Measurements from ENCODE around the gene TRIM44. TPM values are rescaled to one million over a fixed set of nuclear protein-coding genes. Genes with fewer than 3 reads are reported as not detected.

The TRIM44 gene
- total RNA-seq, 1 donor from 2014 or later = 86.6 TPM

DNA sequence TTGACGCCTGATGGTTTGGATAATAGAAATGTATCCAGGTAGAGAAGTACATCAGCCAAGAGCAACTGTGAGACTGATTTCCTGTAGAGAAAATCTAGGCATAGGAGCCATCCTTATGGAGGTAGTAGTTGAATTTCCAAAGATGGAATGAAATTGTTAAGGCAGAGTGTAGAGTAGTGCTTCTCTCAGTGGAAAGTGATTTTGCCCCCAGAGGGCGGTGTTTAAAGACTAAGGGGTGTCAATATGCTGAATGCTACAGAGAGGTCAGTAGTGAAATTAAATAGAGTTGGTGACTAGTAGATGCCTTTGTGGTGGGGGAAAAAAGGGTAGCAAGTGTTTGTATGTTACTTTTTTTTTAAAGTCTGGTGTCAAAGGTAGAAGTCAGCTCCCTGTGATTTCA lies 54.5 kb downstream of the TRIM44 start:
- Mint-ChIP-seq H3K9me3 (no peaks in the 10 kb centered on the region), H3K4me1 (no peaks in the 10 kb centered on the region), H3K4me3 (no peak overlapping the region), H3K27me3 (ENCODE audit: low read depth) (no peaks in the 10 kb centered on the region), H3K27ac (no peak overlapping the region), H3K36me3 (no peaks in the 10 kb centered on the region)
- no peak for DNase-seq (ENCODE audit: low spot score in 2 of 2, unreplicated experiment in 2 of 2)
- no peak for TF ChIP-seq CTCF (IDR thresholded peaks at IDR 0.05; ENCODE audit: unreplicated experiment)

- no peaks in the 10 kb centered on the region for H3K36me3 Mint-ChIP-seq
- H3K9me3 Mint-ChIP-seq = no peaks in the 10 kb centered on the region
- no peak for TF ChIP-seq CTCF (IDR thresholded peaks at IDR 0.05; ENCODE audit: unreplicated experiment)
- no peaks in the 10 kb centered on the region for H3K4me1 Mint-ChIP-seq
- no peak for DNase-seq (ENCODE audit: low spot score in 2 of 2, unreplicated experiment in 2 of 2)
- H3K27ac Mint-ChIP-seq = no peak overlapping the region
- H3K4me3 Mint-ChIP-seq = no peak overlapping the region
- no peaks in the 10 kb centered on the region for H3K27me3 Mint-ChIP-seq (ENCODE audit: low read depth)
These were observed 54.9 kb downstream of the TRIM44 start for GRCh38 chr11:35717520-35717919.

- no peak for TF ChIP-seq CTCF (IDR thresholded peaks at IDR 0.05; ENCODE audit: unreplicated experiment)
- Mint-ChIP-seq H3K27ac (no peak overlapping the region), H3K27me3 (ENCODE audit: low read depth) (no peaks in the 10 kb centered on the region), H3K9me3 (no peaks in the 10 kb centered on the region), H3K36me3 (peaks cover 12% of the 10 kb centered on the region), H3K4me3 (no peak overlapping the region), H3K4me1 (no peaks in the 10 kb centered on the region)
- no peak for DNase-seq (ENCODE audit: low spot score in 2 of 2, unreplicated experiment in 2 of 2)
These were observed 59.2 kb downstream of the TRIM44 start for GRCh38 chr11:35721651-35722282.

- Mint-ChIP-seq H3K4me3 (no peak overlapping the region), H3K9me3 (no peaks in the 10 kb centered on the region), H3K4me1 (no peaks in the 10 kb centered on the region), H3K36me3 (peaks cover 20% of the 10 kb centered on the region), H3K27ac (no peak overlapping the region), H3K27me3 (ENCODE audit: low read depth) (no peaks in the 10 kb centered on the region)
- no peak for TF ChIP-seq CTCF (IDR thresholded peaks at IDR 0.05; ENCODE audit: unreplicated experiment)
- DNase-seq (ENCODE audit: low spot score in 2 of 2, unreplicated experiment in 2 of 2) = no peak
These were observed 60.1 kb downstream of the TRIM44 start for GRCh38 chr11:35722641-35723040.

- H3K27ac Mint-ChIP-seq = no peak overlapping the region
- TF ChIP-seq CTCF (IDR thresholded peaks at IDR 0.05; ENCODE audit: unreplicated experiment) = no peak
- no peak for DNase-seq (ENCODE audit: low spot score in 2 of 2, unreplicated experiment in 2 of 2)
- peaks cover 24% of the 10 kb centered on the region for H3K36me3 Mint-ChIP-seq
- H3K4me1 Mint-ChIP-seq = no peaks in the 10 kb centered on the region
- H3K9me3 Mint-ChIP-seq = no peaks in the 10 kb centered on the region
- H3K27me3 Mint-ChIP-seq (ENCODE audit: low read depth) = no peaks in the 10 kb centered on the region
- H3K4me3 Mint-ChIP-seq = no peak overlapping the region
These were observed 60.9 kb downstream of the TRIM44 start for GRCh38 chr11:35723493-35723892.

GRCh38 chr11:35723913-35724312 lies 61.3 kb downstream of the TRIM44 start:
- Mint-ChIP-seq H3K4me3 (no peak overlapping the region), H3K27me3 (ENCODE audit: low read depth) (no peaks in the 10 kb centered on the region), H3K9me3 (peaks cover 4% of the 10 kb centered on the region), H3K4me1 (no peaks in the 10 kb centered on the region), H3K36me3 (peaks cover 29% of the 10 kb centered on the region), H3K27ac (no peak overlapping the region)
- no peak for DNase-seq (ENCODE audit: low spot score in 2 of 2, unreplicated experiment in 2 of 2)
- no peak for TF ChIP-seq CTCF (IDR thresholded peaks at IDR 0.05; ENCODE audit: unreplicated experiment)
